HG03558 (cell line): Measurements from ENCODE around the gene CTXN1.

ENCODE experiments used
- ATAC-seq: cut with Tn5 transposase; IDR thresholded peaks from one replicate; pipeline ENCODE4 v1.9.1; 2021; ENCODE audit warnings: moderate number of reproducible peaks; ENCODE audit not compliant: unreplicated experiment; ENCODE audit errors: extremely low read depth

Gene CTXN1

GRCh38 chr19:7916103-7916954, 9.6 kb downstream of the CTXN1 start:
- ATAC-seq, result no peak

DNA sequence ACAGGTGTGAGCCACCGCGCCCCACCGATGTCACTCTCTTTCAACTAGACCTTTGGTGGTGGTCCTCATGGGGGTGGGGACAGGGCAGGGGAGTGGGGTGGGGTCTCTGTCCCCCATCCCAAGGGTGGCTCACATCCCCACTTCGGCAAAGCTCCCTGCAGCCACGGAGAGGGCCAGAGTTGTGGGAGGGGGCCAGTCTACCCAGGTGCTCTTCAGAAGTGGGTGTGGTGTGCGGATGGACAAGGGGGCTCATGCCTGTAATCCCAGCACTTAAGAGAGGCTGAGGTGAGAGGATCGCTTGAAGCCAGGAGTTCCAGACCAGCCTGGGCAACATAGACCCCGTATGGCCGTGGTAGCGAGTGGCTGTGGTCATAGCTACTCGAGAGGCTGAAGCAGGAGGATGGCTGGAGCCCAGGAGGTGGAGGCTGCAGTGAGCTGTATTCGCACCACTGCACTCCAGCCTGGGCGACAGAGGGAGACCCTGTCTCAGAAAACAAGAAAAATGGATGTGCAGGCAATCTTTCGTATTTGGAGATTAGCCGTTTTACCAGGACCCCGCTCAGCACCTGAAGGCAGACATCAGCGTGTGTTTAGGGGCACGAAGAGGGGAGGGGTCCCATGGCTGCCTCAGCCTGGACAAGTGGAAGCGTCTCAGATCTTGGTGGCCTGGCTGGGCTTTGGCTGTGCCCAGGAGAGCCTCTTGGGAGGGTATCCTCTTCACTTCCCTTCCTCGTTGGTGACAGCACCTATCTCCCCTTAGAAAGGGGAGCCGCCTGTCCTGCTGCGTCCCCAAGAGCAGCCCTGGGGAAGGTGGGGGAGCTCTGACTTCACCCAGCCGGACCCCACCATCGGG, 10.5 kb downstream of the CTXN1 start:
- ATAC-seq, result no peak

- ATAC-seq, result no peak
Observed at GRCh38 chr19:7914598-7915045, 11.3 kb downstream of the CTXN1 start, which contains the start of gene TGFBR3L. TSS of gene TGFBR3L (plus strand) at chr19:7914830.

DNA sequence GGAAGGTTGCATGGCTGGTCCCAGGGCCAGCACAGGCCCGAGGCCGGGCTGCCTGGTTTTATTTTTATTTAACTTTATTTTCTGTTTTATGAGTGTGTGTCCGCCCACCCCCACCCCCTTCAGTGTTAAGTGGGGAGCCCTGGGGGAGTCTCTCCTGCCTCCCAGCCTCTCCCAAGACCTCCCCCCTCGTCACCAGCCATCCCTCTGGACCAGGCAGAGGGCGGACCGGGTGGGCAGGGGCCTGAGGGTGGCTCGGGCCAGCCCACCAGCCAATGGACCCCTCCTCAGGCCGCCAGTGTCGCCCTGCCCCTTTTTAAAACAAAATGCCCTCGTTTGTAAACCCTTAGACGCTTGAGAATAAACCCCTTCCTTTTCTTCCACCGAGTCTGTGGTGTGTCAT, 11.8 kb downstream of the CTXN1 start:
- no peak for ATAC-seq

DNA sequence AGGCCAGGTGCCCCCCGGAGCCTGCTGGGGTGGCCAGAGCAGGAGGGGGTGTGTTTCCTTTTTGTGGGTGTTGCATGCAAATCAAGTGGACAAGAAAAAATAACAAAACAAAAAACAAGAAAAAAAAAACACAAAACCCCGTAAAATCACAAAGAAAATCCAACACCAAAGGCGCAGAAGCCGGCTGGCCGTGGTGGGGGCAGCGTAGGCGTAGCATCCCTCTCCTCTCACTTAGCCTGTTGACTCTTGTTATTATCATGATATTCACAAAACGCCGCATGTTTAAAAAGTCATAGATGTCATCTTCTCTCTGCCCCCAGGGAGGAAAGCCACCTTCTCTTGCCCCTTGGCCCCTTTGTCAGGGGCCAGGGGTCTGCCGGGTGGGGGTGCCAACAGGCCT, 12.3 kb downstream of the CTXN1 start:
- no peak for ATAC-seq

- no peak for ATAC-seq
Observed at GRCh38 chr19:7912697-7913564, 13.0 kb downstream of the CTXN1 start.

DNA sequence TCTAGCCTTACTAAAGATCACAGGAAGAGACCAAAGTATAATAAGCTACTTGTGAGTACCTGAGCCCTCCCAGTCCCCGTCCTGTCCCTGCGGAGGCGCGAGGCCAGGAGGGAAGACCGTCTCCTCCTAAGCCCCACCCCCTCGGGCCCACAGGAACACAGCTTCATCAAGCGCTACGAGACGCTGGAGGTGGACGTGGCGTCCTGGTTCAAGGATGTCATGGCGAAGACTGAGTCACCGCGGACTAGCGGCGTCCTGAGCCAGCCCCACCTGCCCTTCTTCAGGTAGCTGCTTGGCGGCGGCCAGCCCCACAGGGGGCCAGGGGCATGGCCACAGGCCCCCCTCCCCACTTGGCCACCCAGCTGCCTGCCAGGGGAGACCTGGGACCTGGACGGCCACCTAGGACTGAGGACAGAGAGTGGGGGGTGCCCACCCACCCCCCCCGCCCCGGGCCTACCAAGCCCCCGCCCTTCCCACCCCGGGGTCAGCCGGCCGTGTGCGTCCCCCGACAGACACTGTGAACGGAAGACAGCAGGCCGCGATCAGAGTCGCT, 13.7 kb downstream of the CTXN1 start:
- no peak for ATAC-seq

DNA sequence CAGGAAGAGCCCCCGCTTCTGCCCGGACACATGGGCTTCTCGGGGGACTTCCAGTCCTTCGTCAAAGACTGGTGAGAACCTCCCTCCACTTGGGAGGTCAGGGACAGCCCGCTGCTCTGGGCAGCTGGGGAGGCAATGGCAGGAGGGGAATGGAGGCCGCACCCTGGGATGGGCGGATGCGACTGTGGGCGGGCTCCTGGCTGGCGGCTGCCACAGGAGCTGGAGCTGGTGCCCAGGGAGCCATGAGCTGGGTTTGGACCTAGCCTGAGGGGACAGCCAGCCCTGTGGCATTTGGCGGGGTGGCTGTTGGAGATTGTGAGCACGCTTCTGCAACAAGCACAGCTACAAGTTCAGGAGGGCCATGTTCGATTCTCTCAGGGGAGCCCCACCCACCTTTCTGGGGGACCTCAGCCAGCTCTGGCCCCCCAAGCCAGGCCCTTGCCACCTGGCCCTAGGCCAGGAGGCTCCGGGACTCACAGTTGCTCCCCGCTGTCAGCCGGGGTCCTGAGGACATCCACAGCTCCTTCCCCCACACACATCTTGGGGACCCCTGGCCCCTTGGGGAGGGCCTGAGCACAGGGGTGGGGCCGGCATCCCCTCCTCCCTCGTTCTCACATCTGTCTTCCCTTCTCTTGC, 14.3 kb downstream of the CTXN1 start:
- ATAC-seq, result no peak

GRCh38 chr19:7910321-7911161, 15.4 kb downstream of the CTXN1 start:
- no peak for ATAC-seq

DNA sequence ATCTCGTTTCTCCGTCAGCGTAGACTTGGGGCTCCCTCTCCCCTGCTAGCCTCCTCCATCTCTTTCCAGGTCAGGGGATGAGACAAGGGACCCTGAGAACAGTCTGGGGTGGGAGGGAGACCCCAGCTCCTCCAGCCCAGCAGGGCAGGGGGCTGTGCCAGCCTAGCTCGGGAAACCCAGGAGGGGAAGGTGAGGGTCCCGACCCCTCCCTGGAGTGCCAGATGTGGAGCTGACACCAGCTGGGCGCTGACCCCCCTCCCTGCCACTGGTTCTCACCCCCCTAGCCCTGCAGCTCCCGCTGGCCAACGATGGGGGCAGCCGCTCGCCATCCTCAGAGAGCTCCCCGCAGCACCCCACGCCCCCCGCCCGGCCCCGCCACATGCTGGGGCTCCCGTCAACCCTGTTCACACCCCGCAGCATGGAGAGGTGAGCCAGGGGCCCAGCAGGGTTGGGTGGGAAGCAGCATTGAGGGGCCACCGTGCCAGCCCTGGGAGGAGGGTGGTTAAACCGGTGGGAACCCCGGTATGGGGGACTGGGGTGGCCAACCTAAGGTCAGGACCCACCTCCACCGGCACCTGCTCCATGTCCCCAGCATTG, 16.4 kb downstream of the CTXN1 start:
- ATAC-seq, result no peak

DNA sequence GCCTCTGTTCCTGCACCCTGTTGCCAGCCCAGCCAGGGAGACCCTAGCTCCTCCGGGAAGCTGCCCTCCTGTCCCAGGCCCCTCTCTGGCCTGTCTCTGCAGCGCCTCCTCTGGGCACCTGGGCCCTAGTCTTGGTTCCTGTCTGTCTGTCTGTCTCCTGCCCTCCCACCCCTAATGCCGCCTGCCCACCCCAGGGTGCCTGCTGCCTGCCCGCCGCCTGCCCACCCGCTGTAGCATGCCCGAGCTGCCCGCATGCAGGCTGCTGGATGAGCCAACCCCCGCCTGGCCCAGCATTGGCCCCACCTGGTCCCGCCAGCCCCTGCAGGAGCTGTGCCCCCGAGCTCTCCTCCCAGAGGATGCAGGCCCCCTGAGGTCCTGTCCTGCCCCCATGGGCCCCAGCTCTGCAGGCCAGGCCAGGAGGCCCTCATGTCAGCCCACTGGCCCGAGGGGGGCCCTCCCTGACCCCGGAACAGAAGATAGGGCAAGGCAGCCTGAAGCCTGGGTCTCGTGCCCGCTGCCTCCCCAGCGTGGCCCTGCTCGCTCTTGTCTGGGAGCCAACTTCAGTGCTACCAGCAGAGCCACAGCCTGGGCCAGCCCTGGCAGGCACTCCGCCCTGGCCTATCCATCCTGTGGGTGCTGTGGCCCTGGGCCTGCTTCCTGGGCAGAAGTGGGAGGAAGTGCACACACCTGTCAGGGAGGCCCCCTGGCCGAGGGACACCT, 17.0 kb downstream of the CTXN1 start:
- ATAC-seq, result no peak

- ATAC-seq, result no peak
Observed at GRCh38 chr19:7908078-7908699, 17.7 kb downstream of the CTXN1 start.

GRCh38 chr19:7907544-7907943, 18.4 kb downstream of the CTXN1 start:
- ATAC-seq, result no peak

- no peak for ATAC-seq
Observed at GRCh38 chr19:7907122-7907521, 18.8 kb downstream of the CTXN1 start.

DNA sequence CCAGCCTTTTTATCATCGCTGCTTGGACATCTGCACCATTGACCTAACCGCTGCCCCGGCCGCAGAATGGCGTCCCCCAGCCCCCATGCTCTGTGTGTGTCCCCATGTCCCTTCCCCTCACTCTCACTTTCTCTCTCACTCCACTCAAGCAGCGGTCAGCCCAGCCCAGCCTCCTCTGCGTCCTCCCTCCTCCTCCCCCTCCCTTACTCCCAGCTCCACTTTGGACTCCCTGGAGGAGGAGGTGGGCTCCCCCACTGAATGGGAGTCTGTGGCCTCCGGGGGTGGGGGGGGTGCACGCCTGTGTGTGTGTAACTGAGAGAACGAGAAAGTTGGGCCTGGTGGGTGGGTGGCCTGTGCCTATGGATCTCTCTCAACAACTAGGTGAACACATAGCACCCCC, 20.1 kb downstream of the CTXN1 start:
- ATAC-seq, result no peak

DNA sequence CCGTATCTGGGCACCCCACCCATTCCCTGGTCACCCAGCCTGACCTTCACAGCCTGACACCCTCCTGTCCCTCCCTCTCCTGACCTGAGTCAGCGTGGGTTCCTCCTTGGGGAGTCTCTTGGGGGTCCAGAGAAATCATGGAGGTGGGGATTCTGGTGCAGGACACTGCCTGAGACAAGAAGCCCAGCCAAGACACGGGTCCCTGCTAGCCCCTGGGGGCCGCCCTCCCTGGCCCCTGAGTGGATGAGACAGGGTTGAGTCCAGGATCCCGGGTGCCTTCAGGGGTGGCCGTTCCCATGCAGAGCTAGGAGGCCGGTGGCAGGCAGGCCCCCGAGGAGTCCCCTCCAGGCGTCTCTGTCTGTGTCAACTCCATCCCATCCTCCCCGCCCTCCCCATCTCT, 20.7 kb downstream of the CTXN1 start:
- no peak for ATAC-seq
